HEK293 (cell line): ENCODE data around the gene C11orf98.

Source experiments
- REPIN1 ChIP-seq: fragments of 450-650 bp; formaldehyde crosslinking; IDR thresholded peaks from 2 replicates; pipeline ENCODE4 v1.5.1; 2017; ENCODE audit warnings: missing biosample characterization, missing genetic modification characterization, low read depth
- SALL2 ChIP-seq: fragments of 450-650 bp; formaldehyde crosslinking; IDR thresholded peaks from 2 replicates; pipeline ENCODE4 v1.5.0; 2017; ENCODE audit warnings: missing biosample characterization, mild to moderate bottlenecking, missing genetic modification characterization, borderline replicate concordance
- TCF7L2 ChIP-seq: IDR thresholded peaks from 2 replicates; pipeline ENCODE4 v1.6.1; 2011; ENCODE audit warnings: low read depth, mild to moderate bottlenecking, inconsistent platforms, low read length, moderate library complexity, borderline replicate concordance
- ZBTB8A ChIP-seq: fragments of 450-650 bp; formaldehyde crosslinking; IDR thresholded peaks from 2 replicates; pipeline ENCODE4 v1.5.1; 2016; ENCODE audit warnings: missing biosample characterization, missing genetic modification characterization
- ZFP37 ChIP-seq: fragments of 450-650 bp; formaldehyde crosslinking; IDR thresholded peaks from 2 replicates; pipeline ENCODE4 v1.5.1; 2016; ENCODE audit warnings: missing biosample characterization, missing genetic modification characterization
- ZNF530 ChIP-seq: fragments of 450-650 bp; formaldehyde crosslinking; IDR thresholded peaks from 2 replicates; pipeline ENCODE4 v1.5.1; 2016; ENCODE audit warnings: low read depth, missing biosample characterization, missing genetic modification characterization
- ZNF623 ChIP-seq: fragments of 450-650 bp; formaldehyde crosslinking; IDR thresholded peaks from 2 replicates; pipeline ENCODE4 v1.5.1; 2016; ENCODE audit warnings: missing biosample characterization, missing genetic modification characterization
- ZNF670 ChIP-seq: fragments of 450-650 bp; formaldehyde crosslinking; IDR thresholded peaks from 2 replicates; pipeline ENCODE4 v1.5.1; 2016; ENCODE audit warnings: missing biosample characterization, missing genetic modification characterization, low read depth
- TF ChIP-seq, protein P1 (sequence below): fragments of 450-650 bp; formaldehyde crosslinking; IDR thresholded peaks from 2 replicates; pipeline ENCODE4 v1.5.1; 2016; ENCODE audit warnings: missing biosample characterization, missing genetic modification characterization
- TF ChIP-seq, protein P2 (sequence below): sonication (generic); formaldehyde crosslinking; IDR thresholded peaks from 2 replicates; pipeline ENCODE4 v1.8.1; 2022; ENCODE audit warnings: mild to moderate bottlenecking, moderate library complexity, missing genetic modification reagents
- TF ChIP-seq, protein P3 (sequence below): fragments of 450-650 bp; formaldehyde crosslinking; IDR thresholded peaks from 2 replicates; pipeline ENCODE4 v1.5.1; 2016; ENCODE audit warnings: missing biosample characterization, missing genetic modification characterization

DNA sequence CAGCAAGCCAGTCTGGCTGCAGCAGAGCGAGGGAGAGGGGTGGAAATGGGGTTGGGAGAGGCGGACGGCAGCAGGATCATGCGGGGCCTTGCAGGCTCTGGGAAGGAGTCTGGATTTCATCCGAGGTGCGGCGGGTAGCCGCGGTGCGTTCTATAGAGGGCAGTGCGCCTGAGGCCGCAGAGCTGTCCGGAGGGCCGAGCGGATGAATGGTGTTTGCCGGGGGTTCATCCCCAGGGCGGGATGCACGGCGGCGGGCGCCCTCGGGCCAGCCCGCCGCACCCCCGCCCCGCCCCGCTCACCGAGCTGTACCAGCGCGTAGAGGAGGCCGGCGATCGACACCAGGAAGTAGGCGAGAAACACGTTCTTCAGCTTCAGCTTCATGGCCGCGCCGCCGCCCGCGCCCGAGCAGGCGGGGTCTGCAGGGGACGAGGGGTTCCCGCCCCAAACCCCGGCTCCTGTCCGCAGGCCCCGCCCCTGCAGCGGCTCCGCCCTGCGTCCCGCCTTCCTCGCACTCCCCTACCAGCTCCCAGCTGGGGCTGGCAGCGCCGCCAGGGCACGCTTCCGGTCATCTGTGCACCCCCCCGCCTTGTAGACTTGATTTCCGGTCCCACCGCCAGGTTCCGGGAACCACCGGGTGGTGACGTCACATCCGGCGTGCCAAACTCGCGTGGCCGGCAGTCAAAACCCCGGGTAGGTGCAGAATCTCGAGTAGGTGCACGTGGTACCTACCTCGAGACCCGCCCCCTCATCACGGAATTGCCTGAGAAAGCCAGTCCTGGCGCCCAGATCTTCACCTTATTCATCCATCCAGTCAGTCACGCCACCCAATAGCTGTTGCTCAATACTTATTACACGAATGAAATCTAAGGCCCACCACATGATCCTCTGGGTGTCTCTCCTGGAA lies 43.2 kb downstream of the C11orf98 start, which contains the start of gene B3GAT3:
- TF ChIP-seq ZFP37 (tag by site-specific recombination) (no peak; the same call in 1 of the 2 replicates), ZNF670 (tag by site-specific recombination) (no peak), SALL2 (no peak), ZNF623 (tag by site-specific recombination) (no peak), ZBTB8A (tag by site-specific recombination) (no peak), ZNF530 (no peak), TCF7L2 (no peak), REPIN1 (tag by site-specific recombination) (no peak)
- TF ChIP-seq, protein P1, sequence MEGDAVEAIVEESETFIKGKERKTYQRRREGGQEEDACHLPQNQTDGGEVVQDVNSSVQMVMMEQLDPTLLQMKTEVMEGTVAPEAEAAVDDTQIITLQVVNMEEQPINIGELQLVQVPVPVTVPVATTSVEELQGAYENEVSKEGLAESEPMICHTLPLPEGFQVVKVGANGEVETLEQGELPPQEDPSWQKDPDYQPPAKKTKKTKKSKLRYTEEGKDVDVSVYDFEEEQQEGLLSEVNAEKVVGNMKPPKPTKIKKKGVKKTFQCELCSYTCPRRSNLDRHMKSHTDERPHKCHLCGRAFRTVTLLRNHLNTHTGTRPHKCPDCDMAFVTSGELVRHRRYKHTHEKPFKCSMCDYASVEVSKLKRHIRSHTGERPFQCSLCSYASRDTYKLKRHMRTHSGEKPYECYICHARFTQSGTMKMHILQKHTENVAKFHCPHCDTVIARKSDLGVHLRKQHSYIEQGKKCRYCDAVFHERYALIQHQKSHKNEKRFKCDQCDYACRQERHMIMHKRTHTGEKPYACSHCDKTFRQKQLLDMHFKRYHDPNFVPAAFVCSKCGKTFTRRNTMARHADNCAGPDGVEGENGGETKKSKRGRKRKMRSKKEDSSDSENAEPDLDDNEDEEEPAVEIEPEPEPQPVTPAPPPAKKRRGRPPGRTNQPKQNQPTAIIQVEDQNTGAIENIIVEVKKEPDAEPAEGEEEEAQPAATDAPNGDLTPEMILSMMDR (tag by site-specific recombination), result peak; percentile 5; the same call in 1 of the 2 replicates
- TF ChIP-seq, protein P2, sequence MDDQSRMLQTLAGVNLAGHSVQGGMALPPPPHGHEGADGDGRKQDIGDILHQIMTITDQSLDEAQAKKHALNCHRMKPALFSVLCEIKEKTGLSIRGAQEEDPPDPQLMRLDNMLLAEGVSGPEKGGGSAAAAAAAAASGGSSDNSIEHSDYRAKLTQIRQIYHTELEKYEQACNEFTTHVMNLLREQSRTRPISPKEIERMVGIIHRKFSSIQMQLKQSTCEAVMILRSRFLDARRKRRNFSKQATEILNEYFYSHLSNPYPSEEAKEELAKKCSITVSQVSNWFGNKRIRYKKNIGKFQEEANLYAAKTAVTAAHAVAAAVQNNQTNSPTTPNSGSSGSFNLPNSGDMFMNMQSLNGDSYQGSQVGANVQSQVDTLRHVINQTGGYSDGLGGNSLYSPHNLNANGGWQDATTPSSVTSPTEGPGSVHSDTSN, result 0 out of 2 replicates have a peak, but pooled peaks have one; percentile 65
- TF ChIP-seq, protein P3, sequence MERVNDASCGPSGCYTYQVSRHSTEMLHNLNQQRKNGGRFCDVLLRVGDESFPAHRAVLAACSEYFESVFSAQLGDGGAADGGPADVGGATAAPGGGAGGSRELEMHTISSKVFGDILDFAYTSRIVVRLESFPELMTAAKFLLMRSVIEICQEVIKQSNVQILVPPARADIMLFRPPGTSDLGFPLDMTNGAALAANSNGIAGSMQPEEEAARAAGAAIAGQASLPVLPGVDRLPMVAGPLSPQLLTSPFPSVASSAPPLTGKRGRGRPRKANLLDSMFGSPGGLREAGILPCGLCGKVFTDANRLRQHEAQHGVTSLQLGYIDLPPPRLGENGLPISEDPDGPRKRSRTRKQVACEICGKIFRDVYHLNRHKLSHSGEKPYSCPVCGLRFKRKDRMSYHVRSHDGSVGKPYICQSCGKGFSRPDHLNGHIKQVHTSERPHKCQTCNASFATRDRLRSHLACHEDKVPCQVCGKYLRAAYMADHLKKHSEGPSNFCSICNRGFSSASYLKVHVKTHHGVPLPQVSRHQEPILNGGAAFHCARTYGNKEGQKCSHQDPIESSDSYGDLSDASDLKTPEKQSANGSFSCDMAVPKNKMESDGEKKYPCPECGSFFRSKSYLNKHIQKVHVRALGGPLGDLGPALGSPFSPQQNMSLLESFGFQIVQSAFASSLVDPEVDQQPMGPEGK (tag by site-specific recombination), result peak; percentile 76
